ENCODE data around the gene SLC8A2. TPM values are rescaled to one million over a fixed set of nuclear protein-coding genes. Genes with fewer than 3 reads are reported as not detected.

SLC8A2 gene
- total and polyA plus RNA-seq, 3 donors from 2014 or later = 4.2 to 12.9 (median 5.0) TPM

GRCh38 chr19:47469363-47469700, 2.4 kb downstream of the SLC8A2 start:
- DNase-seq = no peak
- no peak overlapping the region for H3K27ac ChIP-seq
- H3K9me3 ChIP-seq = no peaks in the 10 kb centered on the region
- intact Hi-C loops (cut with DNase I; ENCODE audit: low total_unique reads) = no loop called here
- no peaks in the 10 kb centered on the region for H3K36me3 ChIP-seq (ENCODE audit: low read depth, missing control alignments)
- no peak overlapping the region for H3K4me3 ChIP-seq
- TF ChIP-seq CTCF (IDR thresholded peaks at IDR 0.05) (no peak), POLR2A (IDR thresholded peaks at IDR 0.05) (no peak)
- no peaks in the 10 kb centered on the region for H3K27me3 ChIP-seq
- peaks cover 13% of the 10 kb centered on the region for H3K4me1 ChIP-seq
- WGBS, 2 donors = 24 to 25% methylated on average over 6 of the region's 6 CpGs

- H3K27ac ChIP-seq = no peak overlapping the region
- 47 to 50% methylated on average over 9 of the region's 9 CpGs for WGBS, 2 donors
- intact Hi-C loops (cut with DNase I; ENCODE audit: low total_unique reads) = no loop called here
These were observed 3.8 kb downstream of the SLC8A2 start for GRCh38 chr19:47467914-47468313.

GRCh38 chr19:47465957-47466356, 5.7 kb downstream of the SLC8A2 start:
- WGBS, 2 donors = 85% methylated on average over 14 to 27 of the region's 27 CpGs
- no peak for DNase-seq
- H3K27me3 ChIP-seq = no peaks in the 10 kb centered on the region
- H3K9me3 ChIP-seq = no peaks in the 10 kb centered on the region
- no peaks in the 10 kb centered on the region for H3K36me3 ChIP-seq (ENCODE audit: low read depth, missing control alignments)
- TF ChIP-seq POLR2A (IDR thresholded peaks at IDR 0.05) (no peak), CTCF (IDR thresholded peaks at IDR 0.05) (no peak)
- no peak overlapping the region for H3K4me3 ChIP-seq
- no peak overlapping the region for H3K27ac ChIP-seq
- peaks cover under 1% of the 10 kb centered on the region for H3K4me1 ChIP-seq
- intact Hi-C loops (cut with DNase I; ENCODE audit: low total_unique reads) = no loop called here

More at GRCh38 chr19:47467914-47468313, 3.8 kb downstream of the SLC8A2 start:
- DNase-seq = no peak
- Histone ChIP-seq H3K4me3 (no peak overlapping the region), H3K9me3 (no peaks in the 10 kb centered on the region), H3K36me3 (ENCODE audit: low read depth, missing control alignments) (no peaks in the 10 kb centered on the region), H3K4me1 (peaks cover 13% of the 10 kb centered on the region), H3K27me3 (no peaks in the 10 kb centered on the region)
- TF ChIP-seq CTCF (IDR thresholded peaks at IDR 0.05) (no peak), POLR2A (IDR thresholded peaks at IDR 0.05) (no peak)

GRCh38 chr19:47464675-47465419, 6.8 kb downstream of the SLC8A2 start:
- Histone ChIP-seq H3K36me3 (ENCODE audit: low read depth, missing control alignments) (no peaks in the 10 kb centered on the region), H3K4me1 (no peaks in the 10 kb centered on the region), H3K9me3 (no peaks in the 10 kb centered on the region), H3K27ac (no peak overlapping the region), H3K27me3 (no peaks in the 10 kb centered on the region), H3K4me3 (no peak overlapping the region)
- TF ChIP-seq POLR2A (IDR thresholded peaks at IDR 0.05) = no peak
- no peak for TF ChIP-seq CTCF (IDR thresholded peaks at IDR 0.05)
- no peak for DNase-seq
- WGBS, 2 donors = 81 to 83% methylated on average over 10 of the region's 10 CpGs
- intact Hi-C loops (cut with DNase I; ENCODE audit: low total_unique reads) = no loop called here

GRCh38 chr19:47461876-47462275, 9.8 kb downstream of the SLC8A2 start:
- no peak for DNase-seq
- Histone ChIP-seq H3K9me3 (no peaks in the 10 kb centered on the region), H3K4me3 (no peak overlapping the region), H3K27me3 (no peaks in the 10 kb centered on the region), H3K36me3 (ENCODE audit: low read depth, missing control alignments) (no peaks in the 10 kb centered on the region), H3K27ac (no peak overlapping the region), H3K4me1 (peaks cover 4% of the 10 kb centered on the region)
- intact Hi-C loops (cut with DNase I; ENCODE audit: low total_unique reads) = no loop called here
- TF ChIP-seq POLR2A (IDR thresholded peaks at IDR 0.05) (no peak), CTCF (IDR thresholded peaks at IDR 0.05) (no peak)
- WGBS, 2 donors = 86 to 91% methylated on average over 5 of the region's 5 CpGs
